ENCODE measurements around the gene KIF21B.

Gene KIF21B

GRCh38 chr1:200991097-200991614 lies 32.4 kb downstream of the KIF21B start:
- no peak for DNase-seq (ENCODE audit: low read depth)

DNA sequence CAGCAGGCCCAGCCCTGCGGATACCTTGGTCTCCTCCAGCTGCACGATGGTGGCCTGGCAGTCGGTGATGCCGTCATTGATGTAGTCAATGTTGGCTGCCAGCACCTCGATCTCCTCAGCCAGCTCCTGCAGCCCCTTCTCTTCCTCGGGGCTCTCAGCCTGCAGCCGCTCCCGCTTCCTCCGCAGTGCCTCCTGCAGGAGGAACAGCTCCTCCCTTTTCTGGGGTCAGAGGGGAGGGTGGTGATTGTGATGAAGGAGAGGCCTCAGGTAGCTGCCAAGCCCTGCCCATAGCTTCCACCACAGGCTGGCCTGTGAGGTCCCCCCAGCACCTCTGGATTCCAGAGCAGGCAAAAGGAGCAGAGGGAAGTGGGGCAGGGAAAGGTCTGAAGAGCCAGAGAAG lies 33.4 kb downstream of the KIF21B start:
- DNase-seq (ENCODE audit: low read depth), result no peak

DNA sequence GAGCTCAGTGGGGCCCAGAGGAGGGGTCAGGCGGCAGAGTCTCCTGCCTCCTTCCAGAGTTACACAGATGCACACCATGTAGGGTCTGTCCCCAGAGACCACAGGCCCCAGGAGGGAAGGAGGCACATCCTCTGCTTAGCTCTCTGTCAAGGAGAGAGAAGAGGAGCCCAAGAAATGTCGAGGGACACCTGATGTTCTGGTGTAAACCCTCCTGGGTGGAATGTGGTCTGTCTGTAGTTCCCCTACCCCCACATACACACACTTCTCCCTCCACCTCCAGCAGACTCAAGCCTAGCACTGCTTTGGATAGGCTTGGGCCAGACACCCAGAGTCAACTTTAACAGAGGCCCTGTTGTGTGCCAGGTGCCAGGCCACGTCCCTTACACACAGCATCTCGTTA lies 34.2 kb downstream of the KIF21B start:
- no peak for DNase-seq (ENCODE audit: low read depth)

- DNase-seq (ENCODE audit: low read depth), result no peak
Measured at GRCh38 chr1:200988693-200989092, 34.8 kb downstream of the KIF21B start.

- DNase-seq (ENCODE audit: low read depth), result no peak
Measured at GRCh38 chr1:200985481-200985880, 38.0 kb downstream of the KIF21B start.

GRCh38 chr1:200983035-200983561 lies 40.4 kb downstream of the KIF21B start:
- DNase-seq (ENCODE audit: low read depth), result no peak

- DNase-seq (ENCODE audit: low read depth), result no peak
Measured at GRCh38 chr1:200982071-200982945, 41.2 kb downstream of the KIF21B start.

DNA sequence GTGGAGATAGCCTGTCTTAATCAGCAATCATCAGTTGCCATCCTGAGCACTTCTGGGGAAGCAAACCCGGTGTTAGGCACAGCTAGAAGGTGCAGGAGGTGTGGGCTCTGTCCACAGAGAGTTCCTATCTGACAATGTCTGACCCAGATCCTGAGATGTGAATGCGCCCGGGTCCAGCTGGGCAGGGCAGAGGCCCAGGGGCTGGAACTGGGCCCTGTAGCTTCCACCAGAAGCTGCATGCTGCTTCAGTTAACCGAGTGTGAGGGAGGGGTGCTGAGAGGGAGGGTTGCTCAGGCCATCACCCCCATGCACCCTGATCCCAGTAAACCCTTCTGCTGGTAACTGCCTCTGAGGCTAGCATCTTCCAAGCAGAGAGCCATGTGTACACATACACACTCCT lies 42.2 kb downstream of the KIF21B start:
- no peak for DNase-seq (ENCODE audit: low read depth)

DNA sequence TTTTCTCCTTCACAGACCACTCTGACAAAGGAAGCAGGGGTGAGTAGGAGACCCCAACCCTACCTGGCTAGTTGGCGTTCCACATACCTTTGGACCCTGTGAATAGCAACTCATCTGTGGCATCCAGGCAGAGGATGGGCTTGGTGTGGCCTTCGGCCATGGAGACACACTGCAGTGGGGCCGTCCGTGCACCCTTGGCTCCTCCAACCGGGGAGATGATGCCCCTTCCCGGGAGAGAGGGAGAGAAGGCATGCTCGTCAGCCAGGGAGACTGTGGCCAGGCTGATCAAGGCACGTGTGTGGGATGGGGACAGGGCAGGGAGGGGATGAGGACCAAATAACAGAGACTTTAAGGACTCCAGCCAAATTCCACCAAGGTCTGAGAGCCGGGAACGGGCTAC lies 42.6 kb downstream of the KIF21B start:
- no peak for DNase-seq (ENCODE audit: low read depth)

DNA sequence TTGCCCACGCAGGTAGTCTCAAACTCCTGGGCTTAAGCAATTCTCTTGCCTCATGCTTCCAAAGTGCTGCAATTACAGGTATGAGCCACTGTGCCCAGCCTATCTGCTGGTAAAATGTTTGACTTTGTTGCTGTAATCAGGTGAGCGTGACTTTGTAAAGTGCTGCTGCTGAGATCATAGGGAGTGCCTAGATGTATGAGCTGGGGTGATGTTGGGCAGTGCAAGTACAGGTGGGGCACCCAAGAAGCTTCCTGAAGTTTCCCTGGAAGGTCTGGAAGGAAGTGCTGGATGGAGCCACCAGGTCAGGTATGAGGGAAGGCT lies 43.1 kb downstream of the KIF21B start:
- no peak for DNase-seq (ENCODE audit: low read depth)

DNA sequence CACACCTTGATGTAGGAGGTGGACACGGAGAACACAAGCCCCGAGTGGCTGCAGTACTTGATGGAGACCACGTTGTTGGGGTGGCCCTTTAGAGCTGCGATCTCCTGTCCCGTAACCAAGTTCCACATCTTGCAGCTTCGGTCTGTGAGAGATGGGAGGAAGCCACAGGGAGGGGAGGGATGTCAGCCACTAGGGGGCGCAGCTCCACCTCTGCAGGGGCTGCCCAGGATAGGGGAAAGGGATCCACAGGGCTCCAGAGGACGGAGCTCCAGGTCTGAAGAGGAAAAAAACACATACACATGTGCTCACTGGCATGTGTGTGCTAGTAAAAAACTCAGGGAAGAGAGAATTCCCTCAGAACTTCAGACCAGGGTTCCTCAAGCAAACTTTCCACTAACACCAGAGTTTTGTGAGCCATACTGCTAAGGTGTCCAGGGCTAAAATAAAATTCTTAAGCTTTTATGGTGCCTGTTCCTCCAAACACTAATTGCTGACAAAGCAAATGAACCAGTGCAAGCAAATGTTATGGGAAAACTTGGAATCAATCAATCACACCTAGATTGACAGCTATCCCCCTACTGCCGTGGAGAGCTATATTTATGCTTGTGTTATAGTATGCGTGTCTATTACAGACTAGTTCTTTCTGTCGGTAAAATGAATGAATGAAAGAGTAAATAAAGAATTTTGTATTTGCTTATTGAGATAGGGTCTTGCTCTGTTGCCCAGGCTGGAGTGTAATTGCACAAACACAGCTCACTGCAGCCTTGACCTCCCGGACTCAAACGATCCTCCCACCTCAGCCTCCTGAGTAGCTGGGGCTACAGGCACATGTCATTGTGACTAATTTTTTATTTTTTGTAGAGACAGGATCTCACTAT lies 43.7 kb downstream of the KIF21B start:
- DNase-seq (ENCODE audit: low read depth), result no peak

DNA sequence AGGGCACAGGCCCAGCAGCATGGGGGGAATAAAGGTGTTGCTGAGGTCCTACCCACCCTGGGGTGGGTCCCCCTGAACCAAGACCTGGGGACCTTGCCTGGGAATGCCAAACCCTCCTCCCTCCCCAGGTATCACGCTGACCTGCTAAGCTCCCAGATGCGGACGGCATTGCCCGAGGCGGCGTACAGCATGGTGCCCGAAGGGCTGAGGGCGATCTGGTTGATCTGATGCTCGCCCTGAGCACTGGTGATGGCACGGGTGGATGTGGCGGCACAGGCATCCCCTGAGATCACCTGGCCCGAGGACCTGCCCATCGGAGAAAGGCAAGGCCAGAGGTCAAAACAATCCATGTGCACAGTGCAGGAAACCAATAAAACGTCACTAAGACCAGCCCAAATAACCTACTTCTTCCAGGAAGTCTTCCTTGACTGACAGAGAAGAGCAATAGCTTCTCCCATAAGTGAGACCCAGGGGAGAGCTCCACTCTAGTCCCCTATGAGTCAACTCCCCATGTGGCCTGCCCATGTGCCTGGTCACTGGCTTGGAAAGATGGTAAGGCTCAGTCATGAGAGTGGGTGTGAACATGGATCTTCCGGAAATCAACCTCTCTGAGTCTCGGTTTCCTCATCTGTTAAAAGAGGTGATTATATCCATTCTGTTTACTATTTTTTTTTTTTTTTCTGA lies 46.3 kb downstream of the KIF21B start:
- DNase-seq (ENCODE audit: low read depth), result no peak

DNA sequence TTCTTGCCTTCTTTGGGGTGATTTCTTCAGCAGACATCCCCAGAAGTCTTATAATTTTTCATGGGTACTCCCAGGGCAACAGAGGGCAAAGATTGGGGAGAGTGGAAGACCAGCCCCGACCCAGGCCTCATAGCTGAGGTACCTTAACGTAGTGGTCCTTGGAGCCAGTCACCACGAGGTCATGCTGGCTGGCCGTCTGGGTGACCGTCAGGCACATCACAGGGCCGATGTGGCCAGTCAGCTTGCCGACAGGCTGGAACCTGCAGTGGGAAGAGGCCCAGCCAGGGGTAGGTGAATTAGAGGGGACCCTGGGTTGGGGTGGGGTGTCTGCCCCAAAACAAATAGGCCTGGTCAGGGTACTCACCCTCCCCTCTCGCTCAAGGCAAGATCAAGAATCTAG lies 46.9 kb downstream of the KIF21B start:
- no peak for DNase-seq (ENCODE audit: low read depth)

- DNase-seq (ENCODE audit: low read depth), result no peak
Measured at GRCh38 chr1:200975458-200975857, 48.1 kb downstream of the KIF21B start.

DNA sequence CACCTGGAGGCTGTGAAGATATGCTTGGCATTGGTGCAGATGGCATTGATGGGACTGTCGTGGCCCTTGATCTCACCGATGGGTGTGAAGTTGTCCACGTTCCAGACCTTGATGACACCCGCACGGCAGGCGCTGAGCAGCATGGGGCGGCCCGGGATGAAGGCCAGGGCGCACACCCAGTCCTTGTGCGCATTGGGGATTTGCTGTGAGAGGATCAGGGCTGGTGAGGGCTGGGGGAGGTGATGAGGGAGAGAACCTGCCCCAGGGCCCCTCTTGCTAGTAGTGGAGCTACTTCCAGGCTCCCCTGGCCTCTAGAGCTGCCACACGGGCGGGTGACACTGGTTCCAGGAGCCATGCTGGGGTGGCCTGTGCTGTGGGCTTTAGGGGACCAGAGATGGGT lies 48.8 kb downstream of the KIF21B start:
- no peak for DNase-seq (ENCODE audit: low read depth)

DNA sequence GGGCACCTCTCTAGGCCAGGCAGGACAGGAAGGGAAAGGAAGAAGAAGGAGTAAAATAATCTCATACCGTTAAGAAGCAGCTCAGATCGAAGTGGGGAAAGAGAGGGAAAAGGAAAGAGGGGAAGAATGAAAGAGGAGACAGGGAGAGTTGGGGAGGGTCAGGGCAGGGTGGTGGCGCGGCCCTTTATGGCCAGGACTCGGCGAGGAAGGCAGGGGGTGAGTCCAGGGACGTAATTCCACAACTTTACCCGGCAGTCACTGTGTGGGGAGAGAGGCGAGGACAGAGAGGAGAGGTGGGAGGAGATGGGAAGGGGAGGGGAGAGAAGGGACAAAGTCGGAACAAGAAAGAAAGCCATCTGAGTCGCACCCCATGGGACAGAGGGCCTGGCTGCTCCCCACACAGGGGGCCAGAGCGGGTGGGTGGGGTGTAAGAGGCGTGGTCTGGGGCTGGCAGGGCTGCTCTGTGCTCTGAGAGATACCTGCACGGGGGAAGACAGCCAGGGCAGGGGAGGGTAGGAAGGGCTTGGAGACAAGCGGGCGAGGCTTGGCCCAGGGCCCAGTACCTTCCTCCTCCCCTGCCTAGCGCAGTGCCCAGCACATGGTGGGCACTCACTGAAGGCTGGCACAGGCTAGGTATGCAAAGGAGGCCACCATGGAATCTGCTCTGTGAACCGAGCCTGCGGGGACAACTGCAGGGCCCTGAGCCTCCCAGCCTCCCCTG lies 49.4 kb downstream of the KIF21B start:
- no peak for DNase-seq (ENCODE audit: low read depth)

DNA sequence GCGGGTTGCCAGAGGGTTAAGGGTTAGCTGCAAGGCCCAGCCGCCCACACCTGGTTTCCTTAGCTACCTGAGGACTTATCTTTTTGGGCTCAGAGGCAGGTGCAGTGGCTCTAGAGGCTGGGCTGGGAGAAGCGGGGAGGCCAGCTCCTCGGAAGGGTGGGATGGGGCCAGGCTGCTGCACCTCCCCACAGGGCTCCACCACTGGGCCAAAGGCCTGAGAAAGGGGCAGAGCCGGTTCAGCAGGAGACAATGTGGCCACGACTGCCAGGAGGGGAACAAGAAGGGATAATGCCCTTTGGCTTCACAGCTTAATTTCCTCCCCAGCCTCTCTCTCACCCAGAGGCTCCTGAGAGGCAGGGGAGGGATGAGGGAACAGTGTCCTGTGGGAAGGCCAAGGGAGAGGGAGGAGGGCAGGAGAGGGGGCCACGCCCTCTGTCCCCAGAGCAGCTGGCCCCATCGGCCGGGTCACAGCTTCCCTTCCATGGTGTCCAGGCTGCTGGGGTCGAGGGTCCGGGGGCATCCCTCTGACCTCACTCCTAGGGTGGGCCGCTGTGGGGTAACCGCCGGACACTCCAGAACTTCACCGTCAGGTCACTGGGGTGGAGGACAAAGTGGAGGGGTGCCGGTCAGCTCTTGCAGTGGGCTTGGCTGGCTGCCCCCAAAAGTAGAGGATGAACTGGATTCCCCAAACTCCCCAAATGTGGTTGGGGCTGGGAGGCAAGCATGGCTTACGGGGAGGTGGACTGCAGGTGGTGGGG lies 50.4 kb downstream of the KIF21B start:
- no peak for DNase-seq (ENCODE audit: low read depth)

- DNase-seq (ENCODE audit: low read depth), result no peak
Measured at GRCh38 chr1:200971955-200972711, 51.4 kb downstream of the KIF21B start.

DNA sequence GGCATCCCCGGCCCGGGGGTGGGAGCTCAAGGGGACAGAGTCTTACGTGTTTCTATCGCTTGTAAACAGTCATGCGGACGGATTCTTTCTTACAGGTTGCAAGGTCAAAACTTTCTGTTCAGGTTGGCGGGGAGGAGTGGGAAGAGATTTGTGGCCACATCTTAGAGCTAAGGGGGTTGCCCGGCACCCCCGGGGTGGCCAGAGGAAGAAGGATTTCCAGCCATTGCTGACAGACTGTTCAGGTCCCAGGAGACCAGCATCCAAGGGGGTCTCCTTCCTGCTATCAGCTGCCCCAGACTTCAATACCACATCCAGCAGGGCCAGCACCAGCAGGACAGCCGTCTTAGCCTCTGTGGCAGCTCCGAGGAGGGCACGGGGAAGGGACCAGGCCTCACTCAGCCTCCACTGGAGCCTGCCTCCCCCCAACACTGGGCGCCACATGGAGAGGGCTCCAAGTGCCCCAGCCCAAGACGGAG lies 52.0 kb downstream of the KIF21B start:
- no peak for DNase-seq (ENCODE audit: low read depth)

All from GM04503 (cell line).